B cell (primary cell): ENCODE data around the gene WFDC11. TPM values are rescaled to one million over a fixed set of nuclear protein-coding genes. Genes with fewer than 3 reads are reported as not detected.
A peak's percentile ranks its signal among the peaks of the same experiment; 100 is the strongest.
"Not testable (repeated sequence)": the region's sequence is repeated elsewhere in the genome, so short reads cannot be mapped to it uniquely, and the experiment has no call there.

ENCODE experiments used
- ATAC-seq: fragments of 200-7000 bp; cut with Tn5 transposase; one replicate; pipeline ENCODE4 v1.10.0; 2021; ENCODE audit warnings: low read depth, mild to moderate bottlenecking, moderate number of reproducible peaks, moderate library complexity
- CTCF ChIA-PET: fragments of 350-600 bp; sonication (Branson Sonifier 250); formaldehyde crosslinking; loops from one replicate; lab custom pipeline; 2021; ENCODE audit warnings: antibody characterized with exemption, inconsistent platforms; lab: Charles Lee
- POLR2A ChIA-PET: fragments of 350-600 bp; sonication (Branson Sonifier 250); formaldehyde crosslinking; loops from one replicate; lab custom pipeline; 2021; ENCODE audit warnings: antibody characterized with exemption; lab: Charles Lee
- DNase-seq: peaks from one replicate; pipeline ENCODE4 v3.0.0; 2013
- H2AFZ ChIP-seq: 2 replicates; pipeline ENCODE4 v1.6.1; 2012; ENCODE audit warnings: mild to moderate bottlenecking, low read depth, low read length; ENCODE audit not compliant: insufficient read depth, poor library complexity, severe bottlenecking
- H3K27ac ChIP-seq, 2 donors: 1 replicate in 1 of 2; 2 replicates in 1 of 2; pipeline ENCODE4 v1.5.1; 2012 to 2013; ENCODE audit warnings: low read length in 2 of 2, mild to moderate bottlenecking in 2 of 2, moderate library complexity in 1 of 2
- H3K27me3 ChIP-seq, 4 experiments: fragments of 200-600 bp in 1 of 4; sonication (generic) in 1 of 4; replicated peaks in 1 of 4; 1 replicate in 2 of 4; 2 replicates in 2 of 4; pipeline versions ENCODE4 v1.6.1 to v1.7.0; 2013 to 2016; ENCODE audit warnings: low read length in 3 of 4, mild to moderate bottlenecking in 2 of 4, mixed read lengths in 1 of 4, moderate library complexity in 1 of 4; ENCODE audit not compliant: insufficient read depth in 4 of 4, control insufficient read depth in 3 of 4; ENCODE audit errors: control extremely low read depth in 1 of 4
- H3K36me3 ChIP-seq, 2 experiments: replicated peaks in 1 of 2; 1 replicate in 1 of 2; 2 replicates in 1 of 2; pipeline versions ENCODE4 v1.6.1 to v1.7.1; 2013; ENCODE audit warnings: low read length in 1 of 2; ENCODE audit not compliant: insufficient read depth in 2 of 2, control insufficient read depth in 1 of 2; ENCODE audit errors: control extremely low read depth in 1 of 2, extremely low read depth in 1 of 2
- H3K4me1 ChIP-seq, 2 donors: fragments of 200-600 bp in 1 of 2; sonication (generic) in 1 of 2; 1 replicate in 1 of 2; 2 replicates in 1 of 2; pipeline versions ENCODE4 v1.5.1 to v1.6.1; 2013 to 2017; ENCODE audit warnings: low read length in 2 of 2; ENCODE audit not compliant: control insufficient read depth in 2 of 2, insufficient read depth in 2 of 2
- H3K4me2 ChIP-seq: replicated peaks from 2 replicates; pipeline ENCODE3; 2012; ENCODE audit warnings: mild to moderate bottlenecking, low read depth, low read length; ENCODE audit not compliant: poor library complexity, severe bottlenecking
- H3K4me3 ChIP-seq, 5 experiments: fragments of 200-600 bp in 1 of 5; sonication (generic) in 1 of 5; 1 replicate in 3 of 5; 2 replicates in 2 of 5; pipeline versions ENCODE4 v1.5.1 to v1.7.0; 2011 to 2016; ENCODE audit warnings: low read length in 4 of 5, mild to moderate bottlenecking in 4 of 5, low read depth in 2 of 5, control low read depth in 1 of 5, moderate library complexity in 1 of 5; ENCODE audit not compliant: insufficient read depth in 1 of 5; ENCODE audit errors: control extremely low read depth in 1 of 5, extremely low read depth in 1 of 5
- H3K79me2 ChIP-seq: fragments of 200-600 bp; sonication (generic); one replicate; pipeline ENCODE4 v1.6.0; 2016; ENCODE audit warnings: low read length; ENCODE audit not compliant: control insufficient read depth, insufficient read depth
- H3K9ac ChIP-seq: fragments of 200-600 bp; sonication (generic); 2 replicates; pipeline ENCODE4 v1.6.1; 2017; ENCODE audit warnings: mild to moderate bottlenecking, low read length, moderate library complexity
- H3K9me3 ChIP-seq, 3 donors: one replicate each; pipeline versions ENCODE4 v1.6.1 to v1.7.1; 2013; ENCODE audit warnings: low read length in 2 of 3; ENCODE audit not compliant: control insufficient read depth in 2 of 3, insufficient read depth in 1 of 3; ENCODE audit errors: control extremely low read depth in 1 of 3
- H4K20me1 ChIP-seq: 2 replicates; pipeline ENCODE4 v1.6.0; 2012; ENCODE audit warnings: mild to moderate bottlenecking, low read length; ENCODE audit not compliant: insufficient read depth, control insufficient read depth, poor library complexity, severe bottlenecking
- H3K27ac Mint-ChIP-seq: one replicate; pipeline ENCODE4 v1.8.0; 2021; ENCODE audit warnings: mixed read lengths
- H3K27me3 Mint-ChIP-seq: one replicate; pipeline ENCODE4 v1.8.0; 2021; ENCODE audit warnings: mixed read lengths
- H3K4me1 Mint-ChIP-seq: one replicate; pipeline ENCODE4 v1.8.0; 2021; ENCODE audit warnings: mixed read lengths
- H3K4me3 Mint-ChIP-seq: one replicate; pipeline ENCODE4 v1.8.0; 2021; ENCODE audit warnings: mixed read lengths
- H3K9me3 Mint-ChIP-seq: one replicate; pipeline ENCODE4 v1.8.0; 2022; ENCODE audit warnings: mixed read lengths; ENCODE audit not compliant: insufficient read depth
- EZH2 ChIP-seq: IDR thresholded peaks from 2 replicates; pipeline ENCODE4 v1.6.1; 2012; ENCODE audit warnings: borderline replicate concordance, low read depth, mild to moderate bottlenecking, moderate library complexity, low read length; ENCODE audit not compliant: insufficient read depth, poor library complexity, severe bottlenecking
- WGBS: methylation state at CpG from one replicate; pipeline ENCODE4 v1.1.5; 2013; ENCODE audit warnings: missing lambda C conversion rate; ENCODE audit not compliant: insufficient coverage; 5-methylcytosine and 5-hydroxymethylcytosine counted together
- intact Hi-C: fragments of 100-400 bp; cut with micrococcal nuclease; formaldehyde crosslinking; loops from one replicate; pipeline ENCODE4 v1.10.0; 2022
- polyA plus RNA-seq: library from polyadenylated mRNA; depleted of rRNA; stranded (reverse); fragments of >200 nt; gene quantifications from 2 replicates; pipeline ENCODE4 v1.2.3, GENCODE V29; 2012
- total RNA-seq, 2 donors: library from RNA; stranded (reverse); fragments of 120-200 nt in 1 of 2; gene quantifications; 1 replicate in 1 of 2; 2 replicates in 1 of 2; pipeline versions ENCODE4 v1.2.3 to v1.2.4, GENCODE V29; 2013 to 2022
- TF ChIP-seq, protein P1 (sequence below): fragments of 200-600 bp; IDR thresholded peaks from one replicate; pipeline ENCODE4 v1.8.0; 2022; ENCODE audit warnings: antibody characterized with exemption, mild to moderate bottlenecking

WFDC11 gene
- total and polyA plus RNA-seq, 2 donors (not counting 1 experiment from before 2014, with no cell fraction given), result not detected

DNA sequence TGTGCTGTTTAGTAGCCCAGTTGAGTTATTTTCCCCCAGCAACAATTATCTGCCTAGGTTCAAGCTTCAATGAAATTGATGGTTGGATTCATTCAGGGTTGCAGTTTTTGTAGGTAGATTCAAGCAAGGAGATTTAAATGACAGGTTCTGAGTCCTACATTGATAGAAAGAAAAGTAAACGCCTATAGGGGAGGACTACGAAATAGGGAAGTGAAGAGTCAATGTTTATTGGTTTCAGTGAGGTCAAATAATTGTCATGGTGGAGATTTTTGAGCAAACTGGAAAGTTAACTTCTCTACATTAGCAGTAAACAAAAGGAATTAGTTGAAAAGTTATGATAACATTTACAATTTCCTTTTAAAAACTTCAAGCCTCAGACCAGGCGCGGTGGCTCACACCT is 31.1 kb upstream of the WFDC11 start:
- ChIA-PET POLR2A (no interaction called here), CTCF (interaction anchor here (0.6 kb wide), 1 partner anchor 22 kb away, joined by 3 read pairs; no protein-coding TSS in a partner anchor)
- Mint-ChIP-seq H3K27me3 (peaks cover 17% of the 10 kb centered on the region), H3K27ac (no peak overlapping the region), H3K9me3 (no peaks in the 10 kb centered on the region), H3K4me3 (peak overlapping the region; percentile 11), H3K4me1 (peaks cover 9% of the 10 kb centered on the region)
- H3K9ac ChIP-seq, result peak overlapping the region; percentile 12
- intact Hi-C loops, result no loop called here
- TF ChIP-seq, protein P1, sequence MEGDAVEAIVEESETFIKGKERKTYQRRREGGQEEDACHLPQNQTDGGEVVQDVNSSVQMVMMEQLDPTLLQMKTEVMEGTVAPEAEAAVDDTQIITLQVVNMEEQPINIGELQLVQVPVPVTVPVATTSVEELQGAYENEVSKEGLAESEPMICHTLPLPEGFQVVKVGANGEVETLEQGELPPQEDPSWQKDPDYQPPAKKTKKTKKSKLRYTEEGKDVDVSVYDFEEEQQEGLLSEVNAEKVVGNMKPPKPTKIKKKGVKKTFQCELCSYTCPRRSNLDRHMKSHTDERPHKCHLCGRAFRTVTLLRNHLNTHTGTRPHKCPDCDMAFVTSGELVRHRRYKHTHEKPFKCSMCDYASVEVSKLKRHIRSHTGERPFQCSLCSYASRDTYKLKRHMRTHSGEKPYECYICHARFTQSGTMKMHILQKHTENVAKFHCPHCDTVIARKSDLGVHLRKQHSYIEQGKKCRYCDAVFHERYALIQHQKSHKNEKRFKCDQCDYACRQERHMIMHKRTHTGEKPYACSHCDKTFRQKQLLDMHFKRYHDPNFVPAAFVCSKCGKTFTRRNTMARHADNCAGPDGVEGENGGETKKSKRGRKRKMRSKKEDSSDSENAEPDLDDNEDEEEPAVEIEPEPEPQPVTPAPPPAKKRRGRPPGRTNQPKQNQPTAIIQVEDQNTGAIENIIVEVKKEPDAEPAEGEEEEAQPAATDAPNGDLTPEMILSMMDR, result no peak
- TF ChIP-seq EZH2, result no peak
- H3K27me3 ChIP-seq, result no peaks in the 10 kb centered on the region
- H3K27ac ChIP-seq, result no peak overlapping the region
- H3K4me2 ChIP-seq, result peak overlapping the region; percentile 33
- H3K4me1 ChIP-seq, result peaks cover 5 to 8% of the 10 kb centered on the region in 2 donors
- H3K9me3 ChIP-seq, result peaks cover 0 to 1% (median 0%) of the 10 kb centered on the region in 3 donors
- H2AFZ ChIP-seq, result peak overlapping the region; percentile 5
- no peak for ATAC-seq
- H3K79me2 ChIP-seq, result no peaks in the 10 kb centered on the region
- peak; percentile 9 for DNase-seq
- peak overlapping the region in 1 of 5 experiments; percentile 20 for H3K4me3 ChIP-seq
- H4K20me1 ChIP-seq, result no peaks in the 10 kb centered on the region
- no peaks in the 10 kb centered on the region for H3K36me3 ChIP-seq
- no CpG with 5 or more reads among the region's 4 CpGs for WGBS

DNA sequence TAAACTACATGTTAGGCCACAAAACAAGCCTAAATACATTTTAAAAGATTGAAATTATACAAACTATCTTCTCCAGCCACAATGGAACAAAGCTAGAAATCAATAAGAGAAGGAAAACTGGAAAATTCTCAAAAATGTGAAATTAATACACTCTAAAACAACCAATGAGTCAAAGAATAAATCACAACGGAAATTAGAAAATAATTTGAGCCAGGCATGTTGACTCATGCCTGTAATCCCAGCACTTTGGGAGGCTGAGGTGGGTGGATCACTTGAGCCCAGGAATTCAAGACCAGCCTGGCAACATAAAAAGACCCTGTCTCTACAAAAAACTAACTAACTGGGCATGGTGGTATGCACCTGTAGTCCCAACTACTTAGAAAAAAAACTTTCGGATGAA is 25.5 kb upstream of the WFDC11 start:
- ChIA-PET POLR2A (no interaction called here), CTCF (no interaction called here)
- no peak overlapping the region for H3K4me3 Mint-ChIP-seq
- TF ChIP-seq, protein P1, result no peak
- no peak for TF ChIP-seq EZH2
- intact Hi-C loops, result no loop called here
- Histone ChIP-seq H3K4me1 (peaks cover 0 to 1% of the 10 kb centered on the region in 2 donors), H3K27ac (no peak overlapping the region), H3K4me3 (no peak overlapping the region), H3K9ac (no peak overlapping the region), H4K20me1 (no peaks in the 10 kb centered on the region), H3K27me3 (peaks cover 0 to 5% (median 0%) of the 10 kb centered on the region in 4 experiments), H3K36me3 (no peaks in the 10 kb centered on the region), H3K9me3 (peaks cover 0 to 2% (median 0%) of the 10 kb centered on the region in 3 donors), H3K79me2 (no peaks in the 10 kb centered on the region), H3K4me2 (no peak overlapping the region), H2AFZ (no peak overlapping the region)
- no peak for DNase-seq
- no peak for ATAC-seq
- H3K4me1 Mint-ChIP-seq, result peaks cover 2% of the 10 kb centered on the region
- H3K27ac Mint-ChIP-seq, result no peak overlapping the region
- no CpG with 5 or more reads among the region's 2 CpGs for WGBS
- no peaks in the 10 kb centered on the region for H3K9me3 Mint-ChIP-seq
- peaks cover 31% of the 10 kb centered on the region for H3K27me3 Mint-ChIP-seq

DNA sequence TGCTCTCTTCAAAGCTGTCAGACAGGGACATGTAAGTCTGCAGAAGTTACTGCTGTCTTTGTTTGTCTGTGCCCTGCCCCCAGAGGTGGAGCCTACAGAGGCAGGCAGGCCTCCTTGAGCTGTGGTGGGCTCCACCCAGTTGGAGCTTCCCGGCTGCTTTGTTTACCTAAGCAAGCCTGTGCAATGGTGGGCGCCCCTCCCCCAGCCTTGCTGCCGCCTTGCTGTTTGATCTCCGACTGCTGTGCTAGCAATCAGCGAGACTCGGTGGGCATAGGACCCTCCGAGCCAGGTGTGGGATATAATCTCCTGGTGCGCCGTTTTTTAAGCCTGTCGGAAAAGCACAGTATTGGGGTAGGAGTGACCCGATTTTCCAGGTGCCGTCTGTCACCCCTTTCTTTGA is 23.3 kb upstream of the WFDC11 start:
- H4K20me1 ChIP-seq, CTCF ChIA-PET, POLR2A ChIA-PET, H3K4me1 Mint-ChIP-seq, H3K9me3 Mint-ChIP-seq, H2AFZ ChIP-seq, ATAC-seq, DNase-seq, H3K9me3 ChIP-seq, H3K4me3 ChIP-seq, H3K4me1 ChIP-seq, H3K79me2 ChIP-seq, H3K27me3 ChIP-seq, H3K27ac Mint-ChIP-seq, intact Hi-C loops, H3K4me3 Mint-ChIP-seq, H3K36me3 ChIP-seq, H3K9ac ChIP-seq, H3K4me2 ChIP-seq, H3K27ac ChIP-seq: not testable (repeated sequence)
- WGBS, result 94% methylated on average over 10 of the region's 12 CpGs
- H3K27me3 Mint-ChIP-seq, result peaks cover 31% of the 10 kb centered on the region
